Endothelial cell of umbilical vein (primary cell): ENCODE data around the gene SEPTIN7. TPM values are rescaled to one million over a fixed set of nuclear protein-coding genes. Genes with fewer than 3 reads are reported as not detected.

ENCODE experiments used
- BruUV-seq: library from RNA; stranded (reverse); fragments of 400-500 nt; replicated peaks from 2 replicates; lab custom pipeline; 2021; lab: Mats Ljungman, UMichigan
- CTCF ChIA-PET: fragments of 300-600, 350-600 bp; sonication (Branson Sonifier 250); formaldehyde crosslinking; loops from one replicate; lab custom pipeline; 2021; ENCODE audit warnings: antibody characterized with exemption, inconsistent platforms; lab: Charles Lee
- POLR2A ChIA-PET: fragments of 300-600, 350-600 bp; sonication (Branson Sonifier 250); formaldehyde crosslinking; loops from one replicate; lab custom pipeline; 2021; ENCODE audit warnings: antibody characterized with exemption, inconsistent platforms; lab: Charles Lee
- DNase-seq: peaks from one replicate; pipeline ENCODE4 v3.0.0-alpha.2; 2011; ENCODE audit warnings: low read depth, low spot score
- FAIRE-seq: peaks from 2 replicates; lab custom pipeline; 2011; peaks lifted over from hg19 to GRCh38; lab: Jason Lieb, UNC
- H2AFZ ChIP-seq: 2 replicates; pipeline ENCODE4 v1.6.0; 2012; ENCODE audit warnings: low read depth, low read length, control low read depth, inconsistent platforms
- H3K27ac ChIP-seq: 2 replicates; pipeline ENCODE4 v1.5.1; 2011; ENCODE audit warnings: low read depth, mild to moderate bottlenecking, control low read depth, low read length, moderate library complexity; ENCODE audit not compliant: insufficient read depth
- H3K27me3 ChIP-seq, 2 experiments: 2 replicates each; pipeline versions ENCODE4 v1.6.0 to v1.6.1; 2011; ENCODE audit warnings: low read length in 2 of 2, mixed read lengths in 1 of 2; ENCODE audit not compliant: control insufficient read depth in 2 of 2, insufficient read depth in 2 of 2
- H3K36me3 ChIP-seq, 2 experiments: 2 replicates in 1 of 2; 3 replicates in 1 of 2; pipeline ENCODE4 v1.5.1; 2011; ENCODE audit warnings: low read length in 2 of 2, mild to moderate bottlenecking in 1 of 2, moderate library complexity in 1 of 2; ENCODE audit not compliant: control insufficient read depth in 2 of 2, insufficient read depth in 2 of 2; ENCODE audit errors: extremely low read depth in 1 of 2
- H3K4me1 ChIP-seq: 3 replicates; pipeline ENCODE4 v1.5.1; 2011; ENCODE audit warnings: mild to moderate bottlenecking, low read length; ENCODE audit not compliant: control insufficient read depth, insufficient read depth; ENCODE audit errors: extremely low read depth
- H3K4me2 ChIP-seq: 2 replicates; pipeline ENCODE4 v1.6.1; 2011; ENCODE audit warnings: low read length, control low read depth, mixed read lengths; ENCODE audit not compliant: insufficient read depth
- H3K4me3 ChIP-seq, 3 experiments: fragments of 200-600 bp in 1 of 3; sonication (generic), shearing (Covaris generic) in 1 of 3; replicated peaks in 1 of 3; 2 replicates each; pipeline ENCODE4 v1.5.1; 2011 to 2016; ENCODE audit warnings: control low read depth in 3 of 3, low read length in 3 of 3, mild to moderate bottlenecking in 2 of 3, inconsistent platforms in 1 of 3, low read depth in 1 of 3, moderate library complexity in 1 of 3; ENCODE audit not compliant: insufficient read depth in 1 of 3
- H3K79me2 ChIP-seq: 2 replicates; pipeline ENCODE4 v1.6.0; 2012; ENCODE audit warnings: low read length, inconsistent platforms; ENCODE audit not compliant: control insufficient read depth, insufficient read depth
- H3K9ac ChIP-seq: replicated peaks from 2 replicates; pipeline ENCODE3; 2011; ENCODE audit warnings: low read length, control low read depth; ENCODE audit not compliant: insufficient read depth; ENCODE audit errors: extremely low read depth
- H3K9me1 ChIP-seq: replicated peaks from 3 replicates; pipeline ENCODE4 v1.6.0; 2011; ENCODE audit warnings: mild to moderate bottlenecking, low read length; ENCODE audit not compliant: control insufficient read depth, insufficient read depth; ENCODE audit errors: extremely low read depth
- H3K9me3 ChIP-seq: replicated peaks from 2 replicates; pipeline ENCODE4 v1.5.1; 2012; ENCODE audit warnings: low read length, inconsistent platforms; ENCODE audit not compliant: control insufficient read depth, insufficient read depth
- H4K20me1 ChIP-seq: replicated peaks from 2 replicates; pipeline ENCODE3; 2011; ENCODE audit warnings: mild to moderate bottlenecking, low read length; ENCODE audit not compliant: control insufficient read depth, insufficient read depth; ENCODE audit errors: extremely low read depth
- CTCF ChIP-seq, 2 donors: IDR thresholded peaks; 1 replicate in 1 of 2; 2 replicates in 1 of 2; pipeline ENCODE4 v1.5.1; 2011; ENCODE audit warnings: low read length in 2 of 2, mild to moderate bottlenecking in 2 of 2, moderate library complexity in 2 of 2, control low read depth in 1 of 2, inconsistent platforms in 1 of 2, low read depth in 1 of 2; ENCODE audit not compliant: insufficient read depth in 1 of 2; ENCODE audit errors: extremely low read depth in 1 of 2
- EZH2 ChIP-seq: IDR thresholded peaks from 2 replicates; pipeline ENCODE4 v1.6.1; 2012; ENCODE audit warnings: borderline replicate concordance, low read depth, mild to moderate bottlenecking, moderate library complexity, low read length, inconsistent platforms; ENCODE audit not compliant: severe bottlenecking
- FOS ChIP-seq: IDR thresholded peaks from 2 replicates; pipeline ENCODE4 v1.6.1; 2011; ENCODE audit warnings: mild to moderate bottlenecking, low read length, moderate library complexity, borderline replicate concordance; ENCODE audit not compliant: insufficient read depth
- GATA2 ChIP-seq: IDR thresholded peaks from 2 replicates; pipeline ENCODE4 v1.7.0; 2011; ENCODE audit warnings: low read depth, mild to moderate bottlenecking, moderate library complexity, mixed read lengths, low read length; ENCODE audit not compliant: insufficient read length, insufficient read depth
- JUN ChIP-seq: IDR thresholded peaks from 2 replicates; pipeline ENCODE4 v1.6.1; 2011; ENCODE audit warnings: borderline replicate concordance, low read depth; ENCODE audit not compliant: insufficient read length, insufficient read depth
- MAX ChIP-seq: IDR thresholded peaks from 2 replicates; pipeline ENCODE4 v1.6.1; 2011; ENCODE audit not compliant: insufficient read depth, insufficient read length
- MYC ChIP-seq: IDR thresholded peaks from one replicate; pipeline ENCODE4 v1.6.1; 2011; ENCODE audit warnings: mild to moderate bottlenecking, low read depth, low read length
- POLR2A ChIP-seq: IDR thresholded peaks from 2 replicates; pipeline ENCODE4 v1.6.1; 2012; ENCODE audit warnings: low read depth, mild to moderate bottlenecking, control low read depth, low read length
- POLR2AphosphoS5 ChIP-seq: IDR thresholded peaks from 2 replicates; pipeline ENCODE4 v1.6.1; 2012; ENCODE audit warnings: low read depth, mild to moderate bottlenecking, control low read depth, low read length, moderate library complexity; ENCODE audit not compliant: insufficient read depth
- dilution Hi-C: fragments of 300-500 bp; cut with MboI; formaldehyde crosslinking; loops from one replicate; pipeline ENCODE4 v1.15.0; 2019; ENCODE audit warnings: low sequenced_read_pairs; ENCODE audit not compliant: extremely low pct_ligation_motif_present
- intact Hi-C: fragments of 100-400 bp; cut with micrococcal nuclease; formaldehyde crosslinking; loops from one replicate; pipeline ENCODE4 v1.10.0; 2022
- polyA plus RNA-seq, 4 experiments: library from polyadenylated mRNA; depleted of rRNA in 3 of 4; stranded (reverse) in 3 of 4; unstranded in 1 of 4; fragments of >200 nt; gene quantifications; 2 replicates each; pipeline versions ENCODE4 v1.2.1 to v1.2.3, GENCODE V29; 2011 to 2012; ENCODE audit warnings: missing spikeins in 1 of 4
- total RNA-seq: library from RNA; stranded (reverse); gene quantifications from 2 replicates; pipeline ENCODE4 v1.2.3, GENCODE V29; 2021

SEPTIN7 gene
- total and polyA plus RNA-seq, 2 donors (not counting 3 experiments of a cell fraction or from before 2014, with no cell fraction given), result 73.6 to 228 TPM

- no peak overlapping the region for H3K4me3 ChIP-seq
- peaks cover 19% of the 10 kb centered on the region for H3K4me1 ChIP-seq
- no peak overlapping the region for H3K9ac ChIP-seq
- peaks cover 78% of the 10 kb centered on the region for H3K79me2 ChIP-seq
- H3K36me3 ChIP-seq, result no peaks in the 10 kb centered on the region
- H3K4me2 ChIP-seq, result no peak overlapping the region
- no peak for TF ChIP-seq MYC
- no peak overlapping the region for H2AFZ ChIP-seq
- intact Hi-C loops, result loop anchor here (5.0 to 10.0 kb wide), 3 partner anchors 78 to 233 kb away; no protein-coding TSS in a partner anchor
- FAIRE-seq (no peak), DNase-seq (no peak)
- ChIA-PET POLR2A (interaction anchor here (0.6 to 0.7 kb wide), 2 partner anchors 22 to 102 kb away, joined by 3 to 5 read pairs; no protein-coding TSS in a partner anchor), CTCF (interaction anchor here (1.0 kb wide), 1 partner anchor 95 kb away, joined by 5 read pairs; no protein-coding TSS in a partner anchor)
- peaks cover 20% of the 10 kb centered on the region for H4K20me1 ChIP-seq
- H3K9me1 ChIP-seq, result no peaks in the 10 kb centered on the region
- BruUV-seq, result no TSS peak
- H3K9me3 ChIP-seq, result no peaks in the 10 kb centered on the region
- H3K27ac ChIP-seq, result no peak overlapping the region
- no peaks in the 10 kb centered on the region for H3K27me3 ChIP-seq
- dilution Hi-C loops, result no loop called here
These were observed 3.5 kb downstream of the SEPTIN7 start for GRCh38 chr7:35804231-35804970.

- Histone ChIP-seq H3K9ac (no peak overlapping the region), H3K4me3 (no peak overlapping the region), H3K27me3 (no peaks in the 10 kb centered on the region), H3K27ac (no peak overlapping the region), H3K4me2 (no peak overlapping the region), H3K79me2 (peaks cover 93% of the 10 kb centered on the region), H3K9me3 (no peaks in the 10 kb centered on the region), H3K36me3 (no peaks in the 10 kb centered on the region), H2AFZ (no peak overlapping the region), H4K20me1 (peaks cover 28% of the 10 kb centered on the region), H3K9me1 (no peaks in the 10 kb centered on the region), H3K4me1 (peaks cover 14% of the 10 kb centered on the region)
- ChIA-PET POLR2A (no interaction called here), CTCF (no interaction called here)
- DNase-seq (no peak), FAIRE-seq (no peak)
- dilution Hi-C loops (no loop called here), intact Hi-C loops (loop anchor here (10.0 kb wide), 1 partner anchor 169 kb away; no protein-coding TSS in a partner anchor)
- TF ChIP-seq MYC (no peak), EZH2 (no peak), MAX (no peak), POLR2A (no peak), POLR2AphosphoS5 (no peak), CTCF (IDR thresholded peaks at IDR 0.05; ENCODE audit: extremely low read depth in 1 of 2, insufficient read depth in 1 of 2, low read depth in 1 of 2, low read length in 2 of 2) (no peak), FOS (no peak), JUN (no peak), GATA2 (no peak)
- no TSS peak for BruUV-seq
These were observed 5.0 kb downstream of the SEPTIN7 start for GRCh38 chr7:35805876-35806275.
